Measurements from ENCODE around the gene NBEA. TPM values are rescaled to one million over a fixed set of nuclear protein-coding genes. Genes with fewer than 3 reads are reported as not detected.

The NBEA gene
- total RNA-seq, 1 donor from 2014 or later: 37.1 TPM

- no peak for DNase-seq (ENCODE audit: low spot score)
Observed at GRCh38 chr13:35165205-35165604, 223.1 kb downstream of the NBEA start.

GRCh38 chr13:35179494-35179893, 237.4 kb downstream of the NBEA start:
- peak; percentile 25 for DNase-seq (ENCODE audit: low spot score)

GRCh38 chr13:35179920-35180663, 238.0 kb downstream of the NBEA start:
- no peak for DNase-seq (ENCODE audit: low spot score)

- DNase-seq (ENCODE audit: low spot score): no peak
Observed at GRCh38 chr13:35190241-35190640, 248.2 kb downstream of the NBEA start.

GRCh38 chr13:35191883-35192282, 249.8 kb downstream of the NBEA start:
- peak; percentile 22 for DNase-seq (ENCODE audit: low spot score)

- no peak for DNase-seq (ENCODE audit: low spot score)
Observed at GRCh38 chr13:35198613-35199200, 256.6 kb downstream of the NBEA start.

- DNase-seq (ENCODE audit: low spot score): no peak
Observed at GRCh38 chr13:35208587-35208986, 266.5 kb downstream of the NBEA start.

- DNase-seq (ENCODE audit: low spot score): peak; percentile 8
Observed at GRCh38 chr13:35210261-35210660, 268.2 kb downstream of the NBEA start.

GRCh38 chr13:35211949-35212348, 269.9 kb downstream of the NBEA start:
- DNase-seq (ENCODE audit: low spot score): no peak

- DNase-seq (ENCODE audit: low spot score): no peak
Observed at GRCh38 chr13:35213911-35214310, 271.8 kb downstream of the NBEA start.

- no peak for DNase-seq (ENCODE audit: low spot score)
Observed at GRCh38 chr13:35216131-35216530, 274.1 kb downstream of the NBEA start.

GRCh38 chr13:35219021-35219420, 277.0 kb downstream of the NBEA start:
- DNase-seq (ENCODE audit: low spot score): no peak

- DNase-seq (ENCODE audit: low spot score): no peak
Observed at GRCh38 chr13:35225159-35225558, 283.1 kb downstream of the NBEA start.

GRCh38 chr13:35225582-35225981, 283.5 kb downstream of the NBEA start:
- no peak for DNase-seq (ENCODE audit: low spot score)

- no peak for DNase-seq (ENCODE audit: low spot score)
Observed at GRCh38 chr13:35228536-35228935, 286.5 kb downstream of the NBEA start.

- DNase-seq (ENCODE audit: low spot score): no peak
Observed at GRCh38 chr13:35231426-35231825, 289.4 kb downstream of the NBEA start.

GRCh38 chr13:35238274-35238673, 296.2 kb downstream of the NBEA start:
- DNase-seq (ENCODE audit: low spot score): no peak

- no peak for DNase-seq (ENCODE audit: low spot score)
Observed at GRCh38 chr13:35252536-35253205, 310.6 kb downstream of the NBEA start.

- no peak for DNase-seq (ENCODE audit: low spot score)
Observed at GRCh38 chr13:35255241-35255640, 313.2 kb downstream of the NBEA start.

- no peak for DNase-seq (ENCODE audit: low spot score)
Observed at GRCh38 chr13:35256459-35257148, 314.5 kb downstream of the NBEA start.

- no peak for DNase-seq (ENCODE audit: low spot score)
Observed at GRCh38 chr13:35260316-35260715, 318.2 kb downstream of the NBEA start.

GRCh38 chr13:35266412-35266811, 324.3 kb downstream of the NBEA start:
- no peak for DNase-seq (ENCODE audit: low spot score)

Data from umbilical cord (tissue), 2 donors.